ENCODE data around the gene ANKRD52. TPM values are rescaled to one million over a fixed set of nuclear protein-coding genes. Genes with fewer than 3 reads are reported as not detected.
"Not testable (repeated sequence)": the region's sequence is repeated elsewhere in the genome, so short reads cannot be mapped to it uniquely, and the experiment has no call there.

Gene ANKRD52
- total RNA-seq, 1 experiment from 2014 or later: 46.3 TPM

DNA sequence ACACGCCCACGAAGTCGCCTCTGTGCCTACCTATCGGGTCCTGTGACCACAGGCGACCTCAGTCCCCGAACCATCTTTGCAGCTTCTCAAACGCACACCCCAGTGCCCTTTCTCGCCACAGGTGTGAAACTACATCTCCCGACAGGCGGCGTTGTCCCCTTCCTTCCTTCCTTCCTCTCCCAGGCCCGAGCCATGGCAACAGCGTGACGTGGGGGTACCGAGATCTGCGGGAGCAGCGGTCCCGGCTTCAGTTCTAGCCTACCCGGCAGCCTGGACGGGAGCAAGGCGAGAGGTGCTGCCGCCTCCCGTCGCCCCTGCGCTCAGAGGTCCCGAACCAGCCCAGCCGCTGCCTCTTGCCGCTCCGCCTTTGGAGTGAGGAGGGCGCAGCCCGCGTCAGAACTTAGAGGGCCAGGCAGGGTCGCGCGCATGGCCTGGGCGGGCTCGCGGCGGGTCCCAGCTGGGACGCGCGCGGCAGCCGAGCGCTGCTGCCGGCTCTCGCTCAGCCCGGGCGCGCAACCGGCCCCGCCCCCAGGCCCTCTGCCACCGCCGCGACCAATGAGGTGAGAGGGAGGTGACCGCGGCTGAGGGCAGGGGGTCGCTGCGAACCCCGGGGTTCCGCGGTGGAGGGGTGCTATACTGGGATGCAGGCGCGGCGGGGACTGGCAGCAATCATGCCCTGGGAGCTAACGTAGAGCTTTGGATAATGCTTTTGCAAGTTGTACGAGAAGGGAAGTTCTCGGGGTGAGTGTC, 8.7 kb upstream of the ANKRD52 start, which contains the start of gene COQ10A:
Gene COQ10A, plus strand, starts transcription at position 250 of the 750 bp plus-strand sequence. Its CDS starts 177 bp downstream, at position 427.
- intact Hi-C loops (cut with micrococcal nuclease): loop anchor here (1.0 kb wide), 1 partner anchor 197 kb away; no protein-coding TSS in a partner anchor
- peaks cover 14% of the 10 kb centered on the region for H3K36me3 Mint-ChIP-seq (ENCODE audit: insufficient read depth, unreplicated experiment)
- TF ChIP-seq, protein P1, sequence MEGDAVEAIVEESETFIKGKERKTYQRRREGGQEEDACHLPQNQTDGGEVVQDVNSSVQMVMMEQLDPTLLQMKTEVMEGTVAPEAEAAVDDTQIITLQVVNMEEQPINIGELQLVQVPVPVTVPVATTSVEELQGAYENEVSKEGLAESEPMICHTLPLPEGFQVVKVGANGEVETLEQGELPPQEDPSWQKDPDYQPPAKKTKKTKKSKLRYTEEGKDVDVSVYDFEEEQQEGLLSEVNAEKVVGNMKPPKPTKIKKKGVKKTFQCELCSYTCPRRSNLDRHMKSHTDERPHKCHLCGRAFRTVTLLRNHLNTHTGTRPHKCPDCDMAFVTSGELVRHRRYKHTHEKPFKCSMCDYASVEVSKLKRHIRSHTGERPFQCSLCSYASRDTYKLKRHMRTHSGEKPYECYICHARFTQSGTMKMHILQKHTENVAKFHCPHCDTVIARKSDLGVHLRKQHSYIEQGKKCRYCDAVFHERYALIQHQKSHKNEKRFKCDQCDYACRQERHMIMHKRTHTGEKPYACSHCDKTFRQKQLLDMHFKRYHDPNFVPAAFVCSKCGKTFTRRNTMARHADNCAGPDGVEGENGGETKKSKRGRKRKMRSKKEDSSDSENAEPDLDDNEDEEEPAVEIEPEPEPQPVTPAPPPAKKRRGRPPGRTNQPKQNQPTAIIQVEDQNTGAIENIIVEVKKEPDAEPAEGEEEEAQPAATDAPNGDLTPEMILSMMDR (IDR thresholded peaks at IDR 0.05; ENCODE audit: unreplicated experiment): peak; percentile 62
- peak; percentile 84 for DNase-seq (ENCODE audit: unreplicated experiment)
- H3K4me1 Mint-ChIP-seq (ENCODE audit: insufficient read depth, unreplicated experiment): peaks cover 9% of the 10 kb centered on the region
- H3K4me3 Mint-ChIP-seq (ENCODE audit: unreplicated experiment): peak within 1 kb of the TSS; percentile 89
- POLR2A ChIA-PET: interaction anchor here (0.6 to 2.2 kb wide), 19 partner anchors 9 to 410 kb away, joined by 3 to 10 read pairs (median 4); partner anchors contain the start of genes ANKRD52, CNPY2, ESYT1 and PAN2
- BruUV-seq (replicated peaks): no TSS peak
- H3K27me3 Mint-ChIP-seq (ENCODE audit: insufficient read depth, unreplicated experiment): no peaks in the 10 kb centered on the region
- CTCF ChIA-PET: interaction anchor here (0.5 to 1.8 kb wide), 15 partner anchors 9 to 498 kb away, joined by 3 to 12 read pairs (median 4); partner anchors contain the start of gene ANKRD52
- no peaks in the 10 kb centered on the region for H3K9me3 Mint-ChIP-seq (ENCODE audit: unreplicated experiment)
- peak within 1 kb of the TSS; percentile 51 for H3K27ac Mint-ChIP-seq (ENCODE audit: low read depth, unreplicated experiment)

DNA sequence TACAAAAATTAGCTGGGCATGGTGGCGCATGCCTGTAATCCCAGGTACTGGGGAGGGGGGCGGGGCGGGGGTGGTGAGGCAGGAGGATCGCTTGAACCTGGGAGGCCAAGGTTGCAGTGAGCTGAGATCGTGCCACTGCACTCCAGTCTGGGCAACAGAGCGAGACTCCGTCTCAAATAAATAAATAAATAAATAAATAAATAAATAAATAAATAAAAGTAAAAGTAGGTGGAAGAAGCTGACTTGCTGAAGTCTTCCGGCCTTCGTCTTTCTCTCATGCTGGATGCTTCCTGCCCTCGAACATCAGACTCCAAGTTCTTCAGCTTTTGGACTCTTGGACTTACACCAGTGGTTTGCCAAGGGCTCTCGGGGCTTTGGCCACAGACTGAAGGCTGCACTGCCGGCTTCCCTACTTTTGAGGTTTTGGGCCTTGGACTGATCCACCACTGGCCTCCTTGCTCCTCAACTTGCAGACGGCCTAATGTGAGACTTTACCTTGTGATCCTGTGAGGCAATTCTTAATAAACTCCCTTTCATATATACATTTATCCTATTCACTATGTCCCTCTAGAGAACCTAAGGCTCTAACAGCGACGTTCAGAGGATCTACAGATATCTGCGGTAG, 8.0 kb upstream of the ANKRD52 start:
- H3K4me1 Mint-ChIP-seq (ENCODE audit: insufficient read depth, unreplicated experiment): peaks cover 16% of the 10 kb centered on the region
- CTCF ChIA-PET: interaction anchor here (0.5 to 1.8 kb wide), 12 partner anchors 8 to 267 kb away, joined by 3 to 12 read pairs (median 4); partner anchors contain the start of genes ANKRD52 and IL23A
- not testable (repeated sequence) for BruUV-seq (replicated peaks); H3K9me3 Mint-ChIP-seq (ENCODE audit: unreplicated experiment); DNase-seq (ENCODE audit: unreplicated experiment); H3K27me3 Mint-ChIP-seq (ENCODE audit: insufficient read depth, unreplicated experiment)
- intact Hi-C loops (cut with micrococcal nuclease): loop anchor here (1.0 kb wide), 1 partner anchor 198 kb away; no protein-coding TSS in a partner anchor
- POLR2A ChIA-PET: interaction anchor here (0.6 to 2.2 kb wide), 17 partner anchors 8 to 411 kb away, joined by 3 to 10 read pairs (median 4); partner anchors contain the start of genes ANKRD52, CNPY2, ESYT1 and PAN2
- H3K4me3 Mint-ChIP-seq (ENCODE audit: unreplicated experiment): peak overlapping the region; percentile 89
- H3K27ac Mint-ChIP-seq (ENCODE audit: low read depth, unreplicated experiment): peak overlapping the region; percentile 51
- peaks cover 13% of the 10 kb centered on the region for H3K36me3 Mint-ChIP-seq (ENCODE audit: insufficient read depth, unreplicated experiment)

- POLR2A ChIA-PET: interaction anchor here (0.9 to 3.0 kb wide), 4 partner anchors 36 to 135 kb away, joined by 4 to 11 read pairs (median 6); partner anchors contain the start of genes CNPY2, ESYT1 and RNF41
- peaks cover 28% of the 10 kb centered on the region for H3K4me1 Mint-ChIP-seq (ENCODE audit: insufficient read depth, unreplicated experiment)
- H3K36me3 Mint-ChIP-seq (ENCODE audit: insufficient read depth, unreplicated experiment); H3K9me3 Mint-ChIP-seq (ENCODE audit: unreplicated experiment); H3K4me3 Mint-ChIP-seq (ENCODE audit: unreplicated experiment); BruUV-seq (replicated peaks); DNase-seq (ENCODE audit: unreplicated experiment); H3K27ac Mint-ChIP-seq (ENCODE audit: low read depth, unreplicated experiment); intact Hi-C loops (cut with micrococcal nuclease); H3K27me3 Mint-ChIP-seq (ENCODE audit: insufficient read depth, unreplicated experiment): not testable (repeated sequence)
- CTCF ChIA-PET: interaction anchor here (0.7 to 0.9 kb wide), 4 partner anchors 35 to 1624 kb away, joined by 3 read pairs; partner anchors contain the start of gene RPL41
Observed at GRCh38 chr12:56262955-56263354, 4.8 kb upstream of the ANKRD52 start.

- H3K27ac Mint-ChIP-seq (ENCODE audit: low read depth, unreplicated experiment): peak overlapping the region; percentile 54
- ChIA-PET POLR2A (interaction anchor here (0.7 to 3.0 kb wide), 8 partner anchors 10 to 73 kb away, joined by 3 to 15 read pairs (median 4); partner anchors contain the start of genes RNF41 and SMARCC2), CTCF (interaction anchor here (1.7 kb wide), 1 partner anchor 29 kb away, joined by 4 read pairs; no protein-coding TSS in a partner anchor)
- no peaks in the 10 kb centered on the region for H3K27me3 Mint-ChIP-seq (ENCODE audit: insufficient read depth, unreplicated experiment)
- H3K4me3 Mint-ChIP-seq (ENCODE audit: unreplicated experiment): no peak overlapping the region
- intact Hi-C loops (cut with micrococcal nuclease): no loop called here
- TF ChIP-seq, protein P1 (IDR thresholded peaks at IDR 0.05; ENCODE audit: unreplicated experiment): no peak
- peaks cover under 1% of the 10 kb centered on the region for H3K36me3 Mint-ChIP-seq (ENCODE audit: insufficient read depth, unreplicated experiment)
- BruUV-seq (replicated peaks): TSS peak; percentile 59
- peaks cover 27% of the 10 kb centered on the region for H3K4me1 Mint-ChIP-seq (ENCODE audit: insufficient read depth, unreplicated experiment)
- H3K9me3 Mint-ChIP-seq (ENCODE audit: unreplicated experiment): no peaks in the 10 kb centered on the region
- DNase-seq (ENCODE audit: unreplicated experiment): peak; percentile 64
Observed at GRCh38 chr12:56261503-56262232, 3.5 kb upstream of the ANKRD52 start.

All from MCF 10A (cell line).